ENCODE measurements around the gene IL1A. TPM values are rescaled to one million over a fixed set of nuclear protein-coding genes. Genes with fewer than 3 reads are reported as not detected.

Gene IL1A
- total and polyA plus RNA-seq, 7 donors: 0.08 to 0.12 TPM; not detected in 5

DNA sequence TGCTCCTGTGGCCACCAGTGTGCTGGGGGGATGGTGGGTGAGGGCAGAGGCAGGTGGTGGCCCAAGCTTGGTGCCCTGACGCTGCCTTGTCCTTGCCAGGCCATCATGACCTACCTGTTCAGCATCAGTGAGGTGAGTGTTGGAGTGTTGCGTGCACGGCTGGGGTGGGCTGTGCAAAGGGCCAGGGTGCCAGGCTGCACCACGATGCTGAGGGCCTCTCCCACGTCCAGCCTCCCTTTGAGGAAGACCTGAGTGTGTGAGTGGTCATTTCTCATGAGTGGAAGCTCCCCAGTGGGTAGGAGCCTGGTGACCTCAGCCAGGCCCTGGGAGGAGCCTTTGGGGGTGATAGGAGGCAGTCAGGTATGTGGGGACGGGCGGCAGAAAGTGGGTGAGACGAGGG lies 60.3 kb downstream of the IL1A start:
- H3K4me3 ChIP-seq: no peak overlapping the region
- H3K27ac ChIP-seq: no peak overlapping the region
- TF ChIP-seq, protein P1, sequence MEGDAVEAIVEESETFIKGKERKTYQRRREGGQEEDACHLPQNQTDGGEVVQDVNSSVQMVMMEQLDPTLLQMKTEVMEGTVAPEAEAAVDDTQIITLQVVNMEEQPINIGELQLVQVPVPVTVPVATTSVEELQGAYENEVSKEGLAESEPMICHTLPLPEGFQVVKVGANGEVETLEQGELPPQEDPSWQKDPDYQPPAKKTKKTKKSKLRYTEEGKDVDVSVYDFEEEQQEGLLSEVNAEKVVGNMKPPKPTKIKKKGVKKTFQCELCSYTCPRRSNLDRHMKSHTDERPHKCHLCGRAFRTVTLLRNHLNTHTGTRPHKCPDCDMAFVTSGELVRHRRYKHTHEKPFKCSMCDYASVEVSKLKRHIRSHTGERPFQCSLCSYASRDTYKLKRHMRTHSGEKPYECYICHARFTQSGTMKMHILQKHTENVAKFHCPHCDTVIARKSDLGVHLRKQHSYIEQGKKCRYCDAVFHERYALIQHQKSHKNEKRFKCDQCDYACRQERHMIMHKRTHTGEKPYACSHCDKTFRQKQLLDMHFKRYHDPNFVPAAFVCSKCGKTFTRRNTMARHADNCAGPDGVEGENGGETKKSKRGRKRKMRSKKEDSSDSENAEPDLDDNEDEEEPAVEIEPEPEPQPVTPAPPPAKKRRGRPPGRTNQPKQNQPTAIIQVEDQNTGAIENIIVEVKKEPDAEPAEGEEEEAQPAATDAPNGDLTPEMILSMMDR (IDR thresholded peaks at IDR 0.05): no peak
- H3K9me3 ChIP-seq: no peaks in the 10 kb centered on the region
- 93 to 95% (median 94%) methylated on average over 8 of the region's 8 CpGs for WGBS, 3 donors
- DNase-seq: no peak
- H3K36me3 ChIP-seq (ENCODE audit: insufficient read depth in 1 of 2, low read depth in 1 of 2): no peaks in the 10 kb centered on the region
- H3K4me1 ChIP-seq: no peaks in the 10 kb centered on the region
- H3K27me3 ChIP-seq (ENCODE audit: insufficient read depth in 3 of 3, low read length in 2 of 3): no peaks in the 10 kb centered on the region
- intact Hi-C loops (cut with DNase I): no loop called here
- no peak for ATAC-seq

Other genes starting within 250 kb of the IL1A start
- 10 to 100 TPM; 12.2 to 22.8 (median 19.4) TPM for gene POLR1B, start 242.0 kb downstream of the IL1A start, total RNA-seq
- 10 to 100 TPM in 2 of 3 donors, 1 to 10 TPM in 1; 6.5 to 13.2 (median 12.9) TPM for gene POLR1B, start 242.0 kb downstream of the IL1A start, polyA plus RNA-seq
- 10 to 100 TPM; 28.3 to 37.3 (median 32.8) TPM for gene CHCHD5, start 199.9 kb downstream of the IL1A start, total RNA-seq
- gene CHCHD5, start 199.9 kb downstream of the IL1A start, polyA plus RNA-seq: 10 to 100 TPM; 30.4 to 47.8 (median 30.7) TPM
- gene SLC20A1, start 138.6 kb downstream of the IL1A start, total RNA-seq: 10 to 100 TPM; 11.8 to 23.6 (median 17.8) TPM
- 10 to 100 TPM; 11.1 to 37.1 (median 16.0) TPM for gene SLC20A1, start 138.6 kb downstream of the IL1A start, polyA plus RNA-seq
- not detected for gene NT5DC4, start 63.5 kb downstream of the IL1A start, total RNA-seq
- gene NT5DC4, start 63.5 kb downstream of the IL1A start, polyA plus RNA-seq: not detected
- gene CKAP2L, start 19.9 kb downstream of the IL1A start, total RNA-seq: under 1 TPM in 2 of 4 donors, not detected in 2; 0.05 to 0.19 TPM
- under 1 TPM in 2 of 3 donors, not detected in 1; 0.05 to 0.13 TPM for gene CKAP2L, start 19.9 kb downstream of the IL1A start, polyA plus RNA-seq
- gene IL1B, start 52.3 kb upstream of the IL1A start, total RNA-seq: under 1 TPM in 3 of 4 donors, not detected in 1; 0.25 to 0.42 (median 0.28) TPM
- under 1 TPM; 0.06 to 0.38 (median 0.25) TPM for gene IL1B, start 52.3 kb upstream of the IL1A start, polyA plus RNA-seq
- gene IL37, start 126.7 kb upstream of the IL1A start, total RNA-seq: not detected
- not detected for gene IL37, start 126.7 kb upstream of the IL1A start, polyA plus RNA-seq
- not detected for gene IL36G, start 193.5 kb upstream of the IL1A start, total RNA-seq
- gene IL36G, start 193.5 kb upstream of the IL1A start, polyA plus RNA-seq: not detected
- gene IL36A, start 221.0 kb upstream of the IL1A start, total RNA-seq: not detected
- gene IL36A, start 221.0 kb upstream of the IL1A start, polyA plus RNA-seq: not detected

Measured in psoas muscle (tissue), 8 donors.